Endothelial cell of umbilical vein (primary cell): ENCODE measurements around the gene KLLN. TPM values are rescaled to one million over a fixed set of nuclear protein-coding genes. Genes with fewer than 3 reads are reported as not detected.

ENCODE experiments used
- BruUV-seq: library from RNA; stranded (reverse); fragments of 400-500 nt; replicated peaks from 2 replicates; lab custom pipeline; 2021; lab: Mats Ljungman, UMichigan
- CTCF ChIA-PET: fragments of 300-600, 350-600 bp; sonication (Branson Sonifier 250); formaldehyde crosslinking; loops from one replicate; lab custom pipeline; 2021; ENCODE audit warnings: antibody characterized with exemption, inconsistent platforms; lab: Charles Lee
- POLR2A ChIA-PET: fragments of 300-600, 350-600 bp; sonication (Branson Sonifier 250); formaldehyde crosslinking; loops from one replicate; lab custom pipeline; 2021; ENCODE audit warnings: antibody characterized with exemption, inconsistent platforms; lab: Charles Lee
- DNase-seq: peaks from one replicate; pipeline ENCODE4 v3.0.0-alpha.2; 2011; ENCODE audit warnings: low read depth, low spot score
- FAIRE-seq: peaks from 2 replicates; lab custom pipeline; 2011; peaks lifted over from hg19 to GRCh38; lab: Jason Lieb, UNC
- H2AFZ ChIP-seq: 2 replicates; pipeline ENCODE4 v1.6.0; 2012; ENCODE audit warnings: low read depth, low read length, control low read depth, inconsistent platforms
- H3K27ac ChIP-seq: 2 replicates; pipeline ENCODE4 v1.5.1; 2011; ENCODE audit warnings: low read depth, mild to moderate bottlenecking, control low read depth, low read length, moderate library complexity; ENCODE audit not compliant: insufficient read depth
- H3K27me3 ChIP-seq, 2 experiments: 2 replicates each; pipeline versions ENCODE4 v1.6.0 to v1.6.1; 2011; ENCODE audit warnings: low read length in 2 of 2, mixed read lengths in 1 of 2; ENCODE audit not compliant: control insufficient read depth in 2 of 2, insufficient read depth in 2 of 2
- H3K36me3 ChIP-seq, 2 experiments: 2 replicates in 1 of 2; 3 replicates in 1 of 2; pipeline ENCODE4 v1.5.1; 2011; ENCODE audit warnings: low read length in 2 of 2, mild to moderate bottlenecking in 1 of 2, moderate library complexity in 1 of 2; ENCODE audit not compliant: control insufficient read depth in 2 of 2, insufficient read depth in 2 of 2; ENCODE audit errors: extremely low read depth in 1 of 2
- H3K4me1 ChIP-seq: 3 replicates; pipeline ENCODE4 v1.5.1; 2011; ENCODE audit warnings: mild to moderate bottlenecking, low read length; ENCODE audit not compliant: control insufficient read depth, insufficient read depth; ENCODE audit errors: extremely low read depth
- H3K4me2 ChIP-seq: 2 replicates; pipeline ENCODE4 v1.6.1; 2011; ENCODE audit warnings: low read length, control low read depth, mixed read lengths; ENCODE audit not compliant: insufficient read depth
- H3K4me3 ChIP-seq, 3 experiments: fragments of 200-600 bp in 1 of 3; sonication (generic), shearing (Covaris generic) in 1 of 3; replicated peaks in 1 of 3; 2 replicates each; pipeline ENCODE4 v1.5.1; 2011 to 2016; ENCODE audit warnings: control low read depth in 3 of 3, low read length in 3 of 3, mild to moderate bottlenecking in 2 of 3, inconsistent platforms in 1 of 3, low read depth in 1 of 3, moderate library complexity in 1 of 3; ENCODE audit not compliant: insufficient read depth in 1 of 3
- H3K79me2 ChIP-seq: 2 replicates; pipeline ENCODE4 v1.6.0; 2012; ENCODE audit warnings: low read length, inconsistent platforms; ENCODE audit not compliant: control insufficient read depth, insufficient read depth
- H3K9ac ChIP-seq: replicated peaks from 2 replicates; pipeline ENCODE3; 2011; ENCODE audit warnings: low read length, control low read depth; ENCODE audit not compliant: insufficient read depth; ENCODE audit errors: extremely low read depth
- H3K9me1 ChIP-seq: replicated peaks from 3 replicates; pipeline ENCODE4 v1.6.0; 2011; ENCODE audit warnings: mild to moderate bottlenecking, low read length; ENCODE audit not compliant: control insufficient read depth, insufficient read depth; ENCODE audit errors: extremely low read depth
- H3K9me3 ChIP-seq: replicated peaks from 2 replicates; pipeline ENCODE4 v1.5.1; 2012; ENCODE audit warnings: low read length, inconsistent platforms; ENCODE audit not compliant: control insufficient read depth, insufficient read depth
- H4K20me1 ChIP-seq: replicated peaks from 2 replicates; pipeline ENCODE3; 2011; ENCODE audit warnings: mild to moderate bottlenecking, low read length; ENCODE audit not compliant: control insufficient read depth, insufficient read depth; ENCODE audit errors: extremely low read depth
- CTCF ChIP-seq, 2 donors: IDR thresholded peaks; 1 replicate in 1 of 2; 2 replicates in 1 of 2; pipeline ENCODE4 v1.5.1; 2011; ENCODE audit warnings: low read length in 2 of 2, mild to moderate bottlenecking in 2 of 2, moderate library complexity in 2 of 2, control low read depth in 1 of 2, inconsistent platforms in 1 of 2, low read depth in 1 of 2; ENCODE audit not compliant: insufficient read depth in 1 of 2; ENCODE audit errors: extremely low read depth in 1 of 2
- EZH2 ChIP-seq: IDR thresholded peaks from 2 replicates; pipeline ENCODE4 v1.6.1; 2012; ENCODE audit warnings: borderline replicate concordance, low read depth, mild to moderate bottlenecking, moderate library complexity, low read length, inconsistent platforms; ENCODE audit not compliant: severe bottlenecking
- FOS ChIP-seq: IDR thresholded peaks from 2 replicates; pipeline ENCODE4 v1.6.1; 2011; ENCODE audit warnings: mild to moderate bottlenecking, low read length, moderate library complexity, borderline replicate concordance; ENCODE audit not compliant: insufficient read depth
- GATA2 ChIP-seq: IDR thresholded peaks from 2 replicates; pipeline ENCODE4 v1.7.0; 2011; ENCODE audit warnings: low read depth, mild to moderate bottlenecking, moderate library complexity, mixed read lengths, low read length; ENCODE audit not compliant: insufficient read length, insufficient read depth
- JUN ChIP-seq: IDR thresholded peaks from 2 replicates; pipeline ENCODE4 v1.6.1; 2011; ENCODE audit warnings: borderline replicate concordance, low read depth; ENCODE audit not compliant: insufficient read length, insufficient read depth
- MYC ChIP-seq: IDR thresholded peaks from one replicate; pipeline ENCODE4 v1.6.1; 2011; ENCODE audit warnings: mild to moderate bottlenecking, low read depth, low read length
- POLR2A ChIP-seq: IDR thresholded peaks from 2 replicates; pipeline ENCODE4 v1.6.1; 2012; ENCODE audit warnings: low read depth, mild to moderate bottlenecking, control low read depth, low read length
- POLR2AphosphoS5 ChIP-seq: IDR thresholded peaks from 2 replicates; pipeline ENCODE4 v1.6.1; 2012; ENCODE audit warnings: low read depth, mild to moderate bottlenecking, control low read depth, low read length, moderate library complexity; ENCODE audit not compliant: insufficient read depth
- dilution Hi-C: fragments of 300-500 bp; cut with MboI; formaldehyde crosslinking; loops from one replicate; pipeline ENCODE4 v1.15.0; 2019; ENCODE audit warnings: low sequenced_read_pairs; ENCODE audit not compliant: extremely low pct_ligation_motif_present
- intact Hi-C: fragments of 100-400 bp; cut with micrococcal nuclease; formaldehyde crosslinking; loops from one replicate; pipeline ENCODE4 v1.10.0; 2022
- polyA plus RNA-seq, 4 experiments: library from polyadenylated mRNA; depleted of rRNA in 3 of 4; stranded (reverse) in 3 of 4; unstranded in 1 of 4; fragments of >200 nt; gene quantifications; 2 replicates each; pipeline versions ENCODE4 v1.2.1 to v1.2.3, GENCODE V29; 2011 to 2012; ENCODE audit warnings: missing spikeins in 1 of 4
- total RNA-seq: library from RNA; stranded (reverse); gene quantifications from 2 replicates; pipeline ENCODE4 v1.2.3, GENCODE V29; 2021
- TF ChIP-seq, protein P1 (sequence below): IDR thresholded peaks from 2 replicates; pipeline ENCODE4 v1.6.1; 2011; ENCODE audit not compliant: insufficient read depth, insufficient read length

The KLLN gene
- total and polyA plus RNA-seq, 2 donors (not counting 3 experiments of a cell fraction or from before 2014, with no cell fraction given) = 0.14 to 0.31 TPM

DNA sequence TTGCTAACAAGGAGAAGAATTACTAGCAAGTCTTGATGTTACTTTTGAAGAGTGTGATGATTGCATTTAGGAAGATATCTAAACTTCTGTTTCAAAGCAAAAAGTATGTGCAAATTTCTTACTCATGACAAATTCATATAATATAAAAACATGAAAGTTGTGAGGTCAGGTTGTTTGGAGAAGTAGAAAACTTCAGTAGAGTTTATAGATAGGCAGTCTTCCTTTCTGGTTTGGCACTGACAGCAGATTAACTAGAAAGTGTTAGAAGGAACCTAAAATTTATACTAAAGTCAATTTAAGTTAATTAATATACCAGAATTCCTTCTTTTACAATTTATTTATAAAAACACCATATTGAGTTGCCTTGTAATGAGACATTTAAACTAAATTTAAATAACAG lies 17.0 kb upstream of the KLLN start:
- intact Hi-C loops (no loop called here), dilution Hi-C loops (no loop called here)
- peaks cover 8% of the 10 kb centered on the region for H3K4me1 ChIP-seq
- no peak overlapping the region for H2AFZ ChIP-seq
- no peaks in the 10 kb centered on the region for H3K36me3 ChIP-seq
- H3K4me3 ChIP-seq = no peak overlapping the region
- H3K27me3 ChIP-seq = no peaks in the 10 kb centered on the region
- no peaks in the 10 kb centered on the region for H3K9me1 ChIP-seq
- POLR2A ChIA-PET = no interaction called here
- peaks cover 65% of the 10 kb centered on the region for H3K79me2 ChIP-seq
- H3K9me3 ChIP-seq = no peaks in the 10 kb centered on the region
- DNase-seq (no peak), FAIRE-seq (no peak)
- H3K9ac ChIP-seq = no peak overlapping the region
- no peak overlapping the region for H3K4me2 ChIP-seq
- no peak overlapping the region for H3K27ac ChIP-seq
- BruUV-seq = no TSS peak
- H4K20me1 ChIP-seq = peaks cover 13% of the 10 kb centered on the region
- CTCF ChIA-PET = no interaction called here
- no peak for TF ChIP-seq FOS
- TF ChIP-seq, protein P1, sequence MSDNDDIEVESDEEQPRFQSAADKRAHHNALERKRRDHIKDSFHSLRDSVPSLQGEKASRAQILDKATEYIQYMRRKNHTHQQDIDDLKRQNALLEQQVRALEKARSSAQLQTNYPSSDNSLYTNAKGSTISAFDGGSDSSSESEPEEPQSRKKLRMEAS = no peak
- TF ChIP-seq POLR2A = no peak
- TF ChIP-seq EZH2 = no peak
- no peak for TF ChIP-seq POLR2AphosphoS5
- no peak for TF ChIP-seq JUN
- no peak for TF ChIP-seq GATA2
- no peak for TF ChIP-seq CTCF (IDR thresholded peaks at IDR 0.05; ENCODE audit: extremely low read depth in 1 of 2, insufficient read depth in 1 of 2, low read depth in 1 of 2, low read length in 2 of 2)
- no peak for TF ChIP-seq MYC
